ENCODE data around the gene MEMO1.
A peak's percentile ranks its signal among the peaks of the same experiment; 100 is the strongest.
"Not testable (repeated sequence)": the region's sequence is repeated elsewhere in the genome, so short reads cannot be mapped to it uniquely, and the experiment has no call there.

The MEMO1 gene

DNA sequence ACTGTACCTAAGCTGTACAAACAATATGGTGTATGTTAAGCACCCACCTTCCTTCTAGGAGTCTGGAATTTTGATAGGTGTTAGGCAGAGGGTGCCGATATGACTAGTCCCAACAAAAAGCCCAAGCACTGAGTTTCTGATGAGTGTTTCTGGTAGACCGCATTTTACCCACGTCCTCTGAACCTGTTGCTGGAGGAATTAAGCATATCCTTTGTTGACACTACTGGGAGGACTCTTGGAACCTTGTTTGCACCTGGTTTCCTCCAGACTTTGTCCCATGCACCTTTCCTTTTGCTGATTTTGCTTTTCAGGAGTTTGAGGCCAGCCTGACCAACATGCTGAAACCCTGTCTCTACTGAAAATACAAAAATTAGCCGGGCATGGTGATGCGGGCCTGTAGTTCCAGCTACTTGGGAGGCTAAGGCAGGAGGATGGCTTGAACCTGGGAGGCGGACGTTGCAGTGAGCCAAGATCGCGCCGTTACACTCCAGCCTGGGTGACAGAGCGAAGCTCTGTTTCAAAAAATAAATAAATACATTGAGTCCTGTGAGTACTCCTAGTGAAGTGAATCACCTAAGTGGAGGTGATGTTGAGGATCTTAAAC is 41.1 kb upstream of the MEMO1 start:
- Histone ChIP-seq H3K23ac (ENCODE audit: low read length) (peak overlapping the region; percentile 61), H3K36me3 (ENCODE audit: control insufficient read depth in 1 of 2, insufficient read depth in 2 of 2, low read length in 2 of 2) (no peaks in the 10 kb centered on the region), H3K79me1 (ENCODE audit: low read length) (no peaks in the 10 kb centered on the region), H3K4me3 (ENCODE audit: low read depth, low read length) (no peak overlapping the region), H2BK120ac (ENCODE audit: insufficient read depth, low read length, poor library complexity) (no peak overlapping the region), H3K4me1 (ENCODE audit: control insufficient read depth in 1 of 2, insufficient read depth in 2 of 2, low read length in 2 of 2) (no peaks in the 10 kb centered on the region), H3K4ac (ENCODE audit: low read depth, low read length) (no peak overlapping the region), H2AK5ac (ENCODE audit: low read length) (no peak overlapping the region), H2BK12ac (ENCODE audit: low read length) (no peak overlapping the region), H4K8ac (ENCODE audit: low read depth, low read length) (no peak overlapping the region), H2BK5ac (ENCODE audit: low read depth, low read length, poor library complexity) (no peak overlapping the region), H3K4me2 (ENCODE audit: low read length) (no peak overlapping the region), H3K9ac (ENCODE audit: low read length) (no peak overlapping the region), H3K18ac (ENCODE audit: low read length) (no peak overlapping the region), H4K12ac (ENCODE audit: low read depth, low read length) (no peak overlapping the region), H3K9me3 (ENCODE audit: insufficient read depth, low read depth, low read length) (no peaks in the 10 kb centered on the region), H2AFZ (ENCODE audit: insufficient read depth, low read length, poor library complexity) (no peak overlapping the region), H3K27ac (ENCODE audit: low read depth, low read length) (no peak overlapping the region), H3K14ac (ENCODE audit: low read length) (no peak overlapping the region), H4K91ac (ENCODE audit: low read depth, low read length) (no peak overlapping the region), H3K27me3 (ENCODE audit: insufficient read depth, low read length) (no peaks in the 10 kb centered on the region), H3K79me2 (ENCODE audit: control insufficient read depth, insufficient read depth, low read length, poor library complexity) (no peaks in the 10 kb centered on the region)
- DNase-seq: no peak
- WGBS (ENCODE audit: extremely low coverage, insufficient coverage, insufficient read length): no CpG with 5 or more reads among the region's 11 CpGs

DNA sequence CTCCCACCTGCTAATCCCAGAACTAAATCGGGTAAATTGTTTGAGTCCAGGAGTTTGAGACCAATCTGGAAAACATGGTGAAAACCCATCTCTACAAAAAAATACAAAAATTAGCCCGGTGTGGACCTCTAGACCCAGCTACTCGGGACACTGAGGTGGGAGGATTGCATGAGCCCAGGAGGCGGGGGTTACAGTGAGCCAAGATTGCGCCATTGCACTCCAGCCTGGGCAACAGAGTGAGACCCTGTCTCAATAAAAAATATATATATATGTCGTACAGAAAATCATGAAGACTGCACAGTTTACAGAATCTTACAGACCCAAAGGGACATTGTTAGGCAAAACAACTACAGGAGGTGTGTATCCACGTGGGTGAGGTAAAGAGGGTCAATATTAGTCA is 32.8 kb upstream of the MEMO1 start:
- Histone ChIP-seq H4K91ac (ENCODE audit: low read depth, low read length) (no peak overlapping the region), H3K79me2 (ENCODE audit: control insufficient read depth, insufficient read depth, low read length, poor library complexity) (peaks cover 2% of the 10 kb centered on the region), H3K27ac (ENCODE audit: low read depth, low read length) (no peak overlapping the region), H3K4me1 (ENCODE audit: control insufficient read depth in 1 of 2, insufficient read depth in 2 of 2, low read length in 2 of 2) (peaks cover 0 to 2% of the 10 kb centered on the region in 2 experiments), H2AK5ac (ENCODE audit: low read length) (no peak overlapping the region), H3K14ac (ENCODE audit: low read length) (no peak overlapping the region), H4K8ac (ENCODE audit: low read depth, low read length) (no peak overlapping the region), H2BK5ac (ENCODE audit: low read depth, low read length, poor library complexity) (no peak overlapping the region), H3K79me1 (ENCODE audit: low read length) (peaks cover 4% of the 10 kb centered on the region), H2BK12ac (ENCODE audit: low read length) (no peak overlapping the region), H3K9ac (ENCODE audit: low read length) (no peak overlapping the region), H2BK120ac (ENCODE audit: insufficient read depth, low read length, poor library complexity) (no peak overlapping the region), H3K4me3 (ENCODE audit: low read depth, low read length) (no peak overlapping the region), H3K18ac (ENCODE audit: low read length) (no peak overlapping the region), H3K23ac (ENCODE audit: low read length) (no peak overlapping the region), H4K12ac (ENCODE audit: low read depth, low read length) (no peak overlapping the region), H3K9me3 (ENCODE audit: insufficient read depth, low read depth, low read length) (no peaks in the 10 kb centered on the region), H3K27me3 (ENCODE audit: insufficient read depth, low read length) (no peaks in the 10 kb centered on the region), H2AFZ (ENCODE audit: insufficient read depth, low read length, poor library complexity) (no peak overlapping the region), H3K36me3 (ENCODE audit: control insufficient read depth in 1 of 2, insufficient read depth in 2 of 2, low read length in 2 of 2) (peaks cover 0 to under 1% of the 10 kb centered on the region in 2 experiments), H3K4me2 (ENCODE audit: low read length) (no peak overlapping the region), H3K4ac (ENCODE audit: low read depth, low read length) (no peak overlapping the region)
- no CpG with 5 or more reads among the region's 7 CpGs for WGBS (ENCODE audit: extremely low coverage, insufficient coverage, insufficient read length)
- no peak for DNase-seq

GRCh38 chr2:32039447-32040219 is 28.8 kb upstream of the MEMO1 start, which contains the start of gene DPY30:
TSS of gene DPY30 (minus strand) at chr2:32039805. CDS start at chr2:32039456, 349 bp downstream.
- Histone ChIP-seq H4K12ac (ENCODE audit: low read depth, low read length) (peak within 1 kb of the TSS; percentile 95), H3K4me3 (ENCODE audit: low read depth, low read length) (peak within 1 kb of the TSS; percentile 91), H3K79me2 (ENCODE audit: control insufficient read depth, insufficient read depth, low read length, poor library complexity) (peaks cover 2% of the 10 kb centered on the region), H3K4me1 (ENCODE audit: control insufficient read depth in 1 of 2, insufficient read depth in 2 of 2, low read length in 2 of 2) (peaks cover 0 to 2% of the 10 kb centered on the region in 2 experiments), H3K9me3 (ENCODE audit: insufficient read depth, low read depth, low read length) (no peaks in the 10 kb centered on the region), H4K91ac (ENCODE audit: low read depth, low read length) (peak within 1 kb of the TSS; percentile 57), H3K4me2 (ENCODE audit: low read length) (peak within 1 kb of the TSS; percentile 96), H3K27me3 (ENCODE audit: insufficient read depth, low read length) (no peaks in the 10 kb centered on the region), H2AFZ (ENCODE audit: insufficient read depth, low read length, poor library complexity) (peak within 1 kb of the TSS; percentile 85), H3K79me1 (ENCODE audit: low read length) (peaks cover 4% of the 10 kb centered on the region), H3K4ac (ENCODE audit: low read depth, low read length) (peak within 1 kb of the TSS; percentile 75), H2BK5ac (ENCODE audit: low read depth, low read length, poor library complexity) (no peak within 1 kb of the TSS), H2AK5ac (ENCODE audit: low read length) (no peak within 1 kb of the TSS), H3K23ac (ENCODE audit: low read length) (no peak within 1 kb of the TSS), H3K36me3 (ENCODE audit: control insufficient read depth in 1 of 2, insufficient read depth in 2 of 2, low read length in 2 of 2) (peaks cover 2 to 8% of the 10 kb centered on the region in 2 experiments), H2BK120ac (ENCODE audit: insufficient read depth, low read length, poor library complexity) (peak within 1 kb of the TSS; percentile 79), H3K14ac (ENCODE audit: low read length) (peak within 1 kb of the TSS; percentile 92), H3K27ac (ENCODE audit: low read depth, low read length) (peak within 1 kb of the TSS; percentile 81), H3K9ac (ENCODE audit: low read length) (peak within 1 kb of the TSS; percentile 88), H3K18ac (ENCODE audit: low read length) (peak within 1 kb of the TSS; percentile 80), H4K8ac (ENCODE audit: low read depth, low read length) (peak within 1 kb of the TSS; percentile 98), H2BK12ac (ENCODE audit: low read length) (no peak within 1 kb of the TSS)
- no CpG with 5 or more reads among the region's 43 CpGs for WGBS (ENCODE audit: extremely low coverage, insufficient coverage, insufficient read length)
- DNase-seq: peak; percentile 95 to 97

DNA sequence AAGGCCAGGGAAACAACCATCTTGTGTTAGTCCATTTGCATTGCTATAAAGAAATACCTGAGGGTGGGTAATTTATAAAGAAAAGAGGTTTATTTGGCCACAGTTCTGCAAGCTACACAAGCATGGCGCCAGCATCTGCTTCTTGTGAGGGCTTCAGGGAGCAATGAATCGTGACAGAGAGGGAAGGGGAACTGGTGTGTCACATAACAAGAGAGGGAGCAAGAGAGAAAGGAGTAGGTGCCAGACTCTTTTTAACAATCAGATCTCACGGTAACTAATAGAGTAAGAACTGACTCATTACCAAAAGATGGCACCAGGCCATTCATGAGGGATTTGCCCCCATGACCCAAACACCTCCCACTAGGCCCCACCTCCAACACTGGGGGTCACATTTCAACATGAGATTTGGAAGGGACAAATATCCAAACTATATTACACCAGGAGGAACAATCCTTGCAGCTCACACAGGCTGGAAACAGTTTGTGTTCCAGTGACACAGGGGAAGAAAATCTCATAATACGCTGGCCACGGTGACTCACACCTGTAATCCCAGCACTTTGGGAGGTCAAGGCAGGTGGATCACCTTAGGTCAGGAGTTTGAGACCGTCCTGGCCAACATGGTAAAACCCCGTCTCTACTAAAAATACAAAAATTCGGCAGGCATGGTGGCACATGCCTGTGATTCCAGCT is 23.5 kb upstream of the MEMO1 start:
- H3K9ac ChIP-seq (ENCODE audit: low read length); H2BK5ac ChIP-seq (ENCODE audit: low read depth, low read length, poor library complexity); H3K14ac ChIP-seq (ENCODE audit: low read length); H2AFZ ChIP-seq (ENCODE audit: insufficient read depth, low read length, poor library complexity); H3K79me2 ChIP-seq (ENCODE audit: control insufficient read depth, insufficient read depth, low read length, poor library complexity); H3K9me3 ChIP-seq (ENCODE audit: insufficient read depth, low read depth, low read length); H2AK5ac ChIP-seq (ENCODE audit: low read length); H3K79me1 ChIP-seq (ENCODE audit: low read length); H2BK120ac ChIP-seq (ENCODE audit: insufficient read depth, low read length, poor library complexity); H4K91ac ChIP-seq (ENCODE audit: low read depth, low read length); H3K4me2 ChIP-seq (ENCODE audit: low read length); H2BK12ac ChIP-seq (ENCODE audit: low read length); H4K8ac ChIP-seq (ENCODE audit: low read depth, low read length); H3K27ac ChIP-seq (ENCODE audit: low read depth, low read length); H3K4me3 ChIP-seq (ENCODE audit: low read depth, low read length); H3K4me1 ChIP-seq (ENCODE audit: control insufficient read depth in 1 of 2, insufficient read depth in 2 of 2, low read length in 2 of 2); H3K23ac ChIP-seq (ENCODE audit: low read length); H3K18ac ChIP-seq (ENCODE audit: low read length); H3K27me3 ChIP-seq (ENCODE audit: insufficient read depth, low read length); H4K12ac ChIP-seq (ENCODE audit: low read depth, low read length); H3K4ac ChIP-seq (ENCODE audit: low read depth, low read length): not testable (repeated sequence)
- peak; percentile 18 to 29 for DNase-seq
- H3K36me3 ChIP-seq (ENCODE audit: control insufficient read depth in 1 of 2, insufficient read depth in 2 of 2, low read length in 2 of 2): peaks cover 12 to 21% of the 10 kb centered on the region in 2 experiments
- WGBS (ENCODE audit: extremely low coverage, insufficient coverage, insufficient read length): no CpG with 5 or more reads among the region's 8 CpGs

Measured in trophoblast cell (in vitro differentiated cells and primary cell).